Right renal cortex interstitium (tissue), 3 donors: ENCODE data around the gene LDB3. TPM values are rescaled to one million over a fixed set of nuclear protein-coding genes. Genes with fewer than 3 reads are reported as not detected.
A peak's percentile ranks its signal among the peaks of the same experiment; 100 is the strongest.

Source experiments
- DNase-seq, 3 donors: peaks; one replicate each; pipeline ENCODE4 v3.0.0-alpha.2; 2013; ENCODE audit warnings: low read depth in 3 of 3, low spot score in 2 of 3
- polyA plus RNA-seq, 3 donors: library from polyadenylated mRNA; unstranded; fragments of 120-200 nt; gene quantifications; one replicate each; pipeline ENCODE4 v1.2.1, GENCODE V29; 2013; ENCODE audit not compliant: insufficient read length in 3 of 3

LDB3 gene
- polyA plus RNA-seq, 3 donors = 0.72 to 1.7 (median 1.2) TPM

DNA sequence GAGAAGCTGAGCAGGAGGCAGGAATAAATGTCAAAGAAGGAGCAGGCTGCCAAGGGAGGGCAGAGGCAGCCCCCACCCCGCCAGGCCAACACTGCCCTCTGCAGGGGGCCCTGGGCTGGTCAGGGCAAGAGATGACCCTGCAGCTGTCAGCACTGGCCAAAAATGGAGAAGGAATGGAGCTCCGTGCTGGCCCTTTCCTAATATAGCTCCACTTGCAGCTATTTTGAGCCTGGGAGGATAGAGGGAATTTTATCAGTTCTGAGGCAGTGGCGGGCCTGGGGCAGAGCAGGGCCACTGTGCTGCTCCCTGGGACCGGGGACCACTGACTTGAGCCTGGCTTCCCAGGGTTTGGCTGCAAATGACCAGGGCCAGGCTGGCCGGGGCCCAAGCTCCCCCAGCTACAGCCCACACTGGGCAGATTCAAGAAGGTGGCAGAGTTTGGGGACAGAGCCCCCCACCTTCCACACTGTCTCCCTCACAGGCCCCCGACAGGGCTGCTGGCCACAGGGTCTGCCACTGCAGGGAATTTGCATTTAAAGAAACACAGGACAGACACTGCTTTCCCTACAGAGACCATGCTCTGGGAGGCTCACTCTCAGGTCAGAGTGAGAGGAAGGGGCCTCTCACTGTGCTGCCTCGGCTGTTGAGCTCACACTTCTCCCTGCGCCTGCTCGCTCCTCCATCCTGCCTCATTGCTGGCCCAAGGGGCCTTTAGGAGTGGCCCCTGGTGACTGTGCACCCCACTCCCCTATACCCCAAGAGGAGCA lies 16.2 kb downstream of the LDB3 start:
- no peak for DNase-seq

GRCh38 chr10:86685416-86685815 lies 17.1 kb downstream of the LDB3 start:
- DNase-seq = no peak

GRCh38 chr10:86685893-86686632 lies 17.8 kb downstream of the LDB3 start:
- DNase-seq = no peak

- no peak for DNase-seq
Observed at GRCh38 chr10:86686972-86687371, 18.7 kb downstream of the LDB3 start.

DNA sequence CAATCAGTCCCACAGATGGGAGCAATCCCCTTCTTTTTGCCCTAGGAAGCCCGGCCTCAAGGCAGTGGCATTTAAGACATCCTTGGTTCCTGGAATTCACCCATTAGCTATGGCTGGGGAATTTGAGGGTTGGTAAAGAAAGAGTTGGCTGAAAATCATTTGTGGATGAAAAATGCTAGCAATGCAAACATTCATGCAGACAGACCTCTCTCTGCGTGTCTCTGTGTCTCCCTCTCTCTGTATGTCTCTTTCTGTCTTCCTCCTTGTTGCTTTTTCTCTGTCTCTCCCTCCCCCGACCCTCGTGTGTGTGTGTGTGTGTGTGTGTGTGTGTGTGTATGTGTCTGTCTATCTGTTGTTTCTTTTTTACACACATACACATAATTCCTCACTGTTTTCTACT lies 19.4 kb downstream of the LDB3 start:
- no peak for DNase-seq

DNA sequence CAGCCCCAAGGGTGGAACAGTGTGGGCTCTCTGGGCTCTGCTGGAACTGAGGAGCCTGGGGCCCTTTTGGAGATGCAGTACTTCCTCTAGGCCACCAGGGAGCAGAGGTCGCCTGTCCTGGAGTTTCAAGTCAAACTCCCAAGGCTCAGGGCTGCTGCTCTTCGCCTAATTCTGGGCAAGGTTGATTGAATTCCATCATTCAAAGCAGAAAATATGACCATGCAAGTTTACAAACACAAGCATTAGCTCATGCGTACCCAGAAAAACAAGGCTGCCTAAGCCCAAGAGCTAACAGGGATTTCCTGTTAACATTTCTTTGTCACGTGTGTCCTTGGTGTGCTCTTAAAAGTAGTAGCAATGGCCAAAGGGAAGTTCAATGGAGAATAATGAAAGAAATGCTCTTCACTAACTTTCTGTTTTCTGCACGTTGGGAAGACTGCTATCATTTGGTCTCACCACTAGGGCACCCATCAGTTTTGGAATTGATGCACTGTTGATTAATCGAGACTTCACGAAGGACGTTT lies 20.1 kb downstream of the LDB3 start:
- DNase-seq = no peak

- no peak for DNase-seq
Observed at GRCh38 chr10:86689146-86689545, 20.8 kb downstream of the LDB3 start.

DNA sequence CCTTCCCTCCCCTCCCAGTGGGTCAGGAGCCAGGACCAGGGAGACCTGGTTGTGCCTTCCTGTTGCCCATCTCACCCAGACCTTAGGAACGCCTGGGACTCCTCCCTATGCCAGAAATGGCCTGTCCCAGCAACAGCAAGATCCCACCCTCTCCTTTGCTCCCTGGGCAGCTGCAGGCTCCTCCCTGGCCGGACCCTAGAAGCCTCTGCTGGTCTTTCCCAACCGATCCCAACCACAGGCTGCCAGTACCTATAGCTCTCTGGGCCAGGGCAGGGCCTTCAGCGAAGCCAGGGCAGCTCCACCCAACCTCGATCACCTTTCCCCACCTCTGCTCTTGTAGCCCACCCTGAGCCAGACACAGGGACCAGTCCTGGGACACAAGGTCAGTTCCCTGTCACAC lies 21.9 kb downstream of the LDB3 start:
- no peak for DNase-seq

- no peak for DNase-seq
Observed at GRCh38 chr10:86690657-86691084, 22.4 kb downstream of the LDB3 start.

GRCh38 chr10:86691333-86692022 lies 23.2 kb downstream of the LDB3 start:
- DNase-seq = no peak

DNA sequence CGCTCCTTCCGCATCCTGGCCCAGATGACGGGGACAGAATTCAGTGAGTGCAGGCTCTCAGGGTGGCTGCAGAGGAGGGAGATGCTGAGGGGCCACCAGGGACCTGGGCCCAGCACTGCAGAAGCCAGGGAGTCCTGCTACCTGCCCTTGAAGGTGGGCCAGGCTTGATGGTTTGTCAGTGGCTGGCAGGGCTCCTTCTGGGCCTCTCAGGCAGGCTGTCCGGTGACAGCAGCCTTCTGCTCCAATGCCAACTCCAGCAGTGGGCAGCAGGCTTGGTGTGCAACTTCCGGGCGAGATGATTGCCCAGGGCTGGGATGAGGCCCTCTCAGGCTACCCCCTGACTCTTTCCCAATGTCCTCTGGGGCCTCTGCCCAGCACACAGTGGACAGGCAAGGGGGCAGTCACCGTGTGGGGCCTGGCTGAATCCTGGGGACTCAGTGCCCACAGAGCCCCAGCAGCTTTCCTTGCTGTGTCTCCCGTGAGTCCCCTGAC lies 23.8 kb downstream of the LDB3 start:
- no peak for DNase-seq

DNA sequence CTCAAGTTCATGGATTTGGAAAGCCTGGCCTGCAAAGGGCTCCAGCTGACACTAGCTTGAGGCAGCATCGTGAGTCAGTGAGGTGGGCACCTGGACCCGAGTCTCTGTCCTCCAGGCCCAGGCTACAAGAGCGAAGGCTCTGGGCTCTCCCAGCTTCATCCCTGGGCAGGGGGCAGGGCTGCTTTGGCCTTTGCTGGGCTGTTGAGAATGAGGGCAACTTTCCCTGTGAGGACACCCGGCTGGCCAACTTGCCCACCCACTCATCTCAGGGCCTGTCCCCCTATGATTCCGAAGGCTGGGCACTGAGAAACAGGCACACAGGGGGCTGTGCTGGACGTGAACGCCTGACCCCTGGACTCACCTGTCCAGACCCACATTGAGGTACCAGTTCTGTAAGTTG lies 24.4 kb downstream of the LDB3 start:
- DNase-seq = no peak

DNA sequence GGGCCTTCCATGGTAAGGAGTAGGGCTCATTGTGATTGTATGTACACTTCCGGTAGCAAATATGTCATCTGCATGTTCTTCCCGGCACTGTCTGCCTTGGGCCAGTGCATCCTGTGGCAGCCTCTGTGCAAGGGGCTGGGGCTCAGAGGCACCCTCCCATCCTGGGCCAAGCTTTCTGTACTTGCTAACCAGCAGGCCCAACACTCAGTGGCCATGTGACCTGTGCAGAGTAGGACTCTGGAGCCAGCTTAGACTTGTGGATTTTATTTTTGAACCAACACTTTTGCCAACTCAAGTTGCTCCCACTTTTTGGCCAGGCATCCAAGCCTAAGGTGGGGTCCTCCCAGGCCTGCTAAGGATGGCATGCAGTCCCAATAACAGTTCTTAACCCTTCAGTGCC lies 25.0 kb downstream of the LDB3 start:
- no peak for DNase-seq

- DNase-seq = peak in 1 of 3 donors; percentile 36
Observed at GRCh38 chr10:86693721-86694369, 25.5 kb downstream of the LDB3 start.

DNA sequence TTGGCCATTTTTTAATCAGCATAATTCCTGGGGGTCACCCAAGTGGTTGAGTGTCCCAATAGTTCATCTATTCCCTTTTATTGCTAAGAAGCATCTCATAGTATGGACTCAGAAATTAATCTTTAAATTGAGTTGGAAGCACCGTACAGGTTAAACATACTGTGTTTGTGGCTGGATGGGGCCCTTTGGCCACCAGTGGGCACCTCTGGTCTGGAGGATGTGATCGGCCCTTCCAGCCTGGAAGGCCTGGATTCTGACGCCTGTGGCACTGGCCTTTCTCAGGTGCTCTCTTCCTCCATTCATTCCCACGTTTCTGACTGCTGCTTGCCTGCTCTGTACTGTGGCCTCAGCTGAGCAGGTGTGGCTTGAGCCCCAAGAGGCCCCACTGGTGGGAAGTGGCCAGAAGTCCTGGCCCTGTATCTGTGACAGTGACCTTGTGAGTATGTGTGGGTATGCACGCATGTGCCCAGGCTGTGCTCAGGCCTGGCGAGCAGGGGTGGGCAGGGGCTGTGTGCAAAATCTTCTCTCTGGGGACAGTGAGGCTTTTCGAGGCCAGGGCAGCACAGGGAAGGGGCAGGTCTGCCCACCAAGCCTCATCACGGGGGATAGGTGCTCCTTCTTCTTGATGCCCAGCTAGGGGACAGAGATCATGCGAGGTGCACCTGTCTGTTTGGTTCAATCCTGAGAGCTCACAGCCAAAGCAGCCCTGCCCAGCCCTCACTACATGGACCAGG lies 30.1 kb downstream of the LDB3 start:
- no peak for DNase-seq

- DNase-seq = no peak
Observed at GRCh38 chr10:86699125-86699524, 30.8 kb downstream of the LDB3 start.

GRCh38 chr10:86699541-86699940 lies 31.2 kb downstream of the LDB3 start:
- no peak for DNase-seq

- DNase-seq = no peak
Observed at GRCh38 chr10:86699991-86700840, 31.9 kb downstream of the LDB3 start.
